ENCODE measurements around the gene ZMIZ1. TPM values are rescaled to one million over a fixed set of nuclear protein-coding genes. Genes with fewer than 3 reads are reported as not detected.

ZMIZ1 gene
- total and polyA plus RNA-seq, 7 experiments from 2014 or later = 1.8 to 57.2 (median 14.2) TPM

DNA sequence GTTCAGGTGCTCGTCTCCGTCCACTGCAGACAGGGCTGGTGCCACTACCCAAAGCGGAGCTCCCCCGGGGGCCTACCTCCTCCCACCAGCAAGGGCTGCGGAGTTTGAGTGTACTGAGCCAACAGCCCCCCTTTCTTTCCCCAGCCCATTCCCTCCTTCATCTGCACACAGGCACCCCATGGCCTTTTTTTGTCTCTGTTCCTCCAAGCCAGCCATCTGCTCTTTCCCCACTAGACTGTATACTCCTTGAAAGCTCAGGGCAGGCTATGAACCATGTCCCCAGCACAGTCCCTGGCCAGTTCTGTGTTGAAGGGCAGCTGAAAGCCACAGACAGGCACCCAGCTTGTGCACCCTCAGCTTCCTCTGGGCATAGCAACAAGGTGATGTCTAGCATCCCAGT, 99.4 kb downstream of the ZMIZ1 start:
- DNase-seq = no peak
- intact Hi-C loops (cut with micrococcal nuclease) = no loop called here
- peak overlapping the region in 1 of 9 donors; percentile 82 for H3K27ac Mint-ChIP-seq
- Histone ChIP-seq H3K27ac (ENCODE audit: low read depth, low read length) (no peak overlapping the region), H3K4me1 (ENCODE audit: control insufficient read depth in 2 of 2, insufficient read depth in 2 of 2, low read length in 2 of 2) (no peaks in the 10 kb centered on the region), H3K36me3 (ENCODE audit: control insufficient read depth in 2 of 3, insufficient read depth in 3 of 3, low read length in 3 of 3) (no peaks in the 10 kb centered on the region), H3K27me3 (ENCODE audit: control insufficient read depth in 2 of 2, insufficient read depth in 2 of 2, low read length in 2 of 2) (no peaks in the 10 kb centered on the region), H3K9me3 (ENCODE audit: control insufficient read depth in 2 of 3, low read length in 3 of 3) (no peaks in the 10 kb centered on the region), H3K4me3 (ENCODE audit: low read length) (no peak overlapping the region)
- H3K4me1 Mint-ChIP-seq = peaks cover 0 to 9% (median 0%) of the 10 kb centered on the region in 7 donors
- no peaks in the 10 kb centered on the region for H3K27me3 Mint-ChIP-seq
- CTCF ChIA-PET = no interaction called here
- H3K4me3 Mint-ChIP-seq = no peak overlapping the region
- H3K9me3 Mint-ChIP-seq = peaks cover 0 to 3% (median 0%) of the 10 kb centered on the region in 11 donors
- ATAC-seq = no peak
- H3K36me3 Mint-ChIP-seq = peaks cover 0 to 14% (median 0%) of the 10 kb centered on the region in 5 donors
- POLR2A ChIA-PET = no interaction called here

DNA sequence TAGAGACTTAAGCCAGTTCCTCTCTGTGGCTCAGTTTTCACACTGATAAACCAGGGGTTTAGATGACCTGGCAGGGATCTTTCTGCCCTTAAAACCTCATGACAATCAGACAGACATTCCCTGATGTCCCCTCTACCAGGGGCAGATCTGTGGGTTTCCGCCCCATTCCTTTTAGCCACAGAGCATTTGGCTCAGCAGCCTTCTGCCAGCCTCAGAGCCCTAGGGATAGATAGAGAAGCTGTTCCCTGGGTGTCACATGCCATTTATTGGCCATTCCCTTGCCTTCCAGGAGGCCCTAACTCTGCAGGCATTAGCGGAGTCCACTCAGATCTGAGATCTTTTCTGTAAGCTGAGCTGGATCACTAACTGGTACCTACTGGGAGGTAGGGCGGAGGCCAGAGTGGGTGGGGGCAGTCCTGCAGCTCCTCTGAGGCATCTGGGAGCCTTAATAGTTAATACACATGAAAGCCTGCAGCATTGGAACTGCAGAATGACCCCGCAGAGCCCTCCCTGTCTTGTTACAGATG, 101.5 kb downstream of the ZMIZ1 start:
- peaks cover 0 to 20% (median 0%) of the 10 kb centered on the region in 5 donors for H3K36me3 Mint-ChIP-seq
- Histone ChIP-seq H3K9me3 (ENCODE audit: control insufficient read depth in 2 of 3, low read length in 3 of 3) (no peaks in the 10 kb centered on the region), H3K36me3 (ENCODE audit: control insufficient read depth in 2 of 3, insufficient read depth in 3 of 3, low read length in 3 of 3) (no peaks in the 10 kb centered on the region), H3K4me1 (ENCODE audit: control insufficient read depth in 2 of 2, insufficient read depth in 2 of 2, low read length in 2 of 2) (no peaks in the 10 kb centered on the region), H3K27me3 (ENCODE audit: control insufficient read depth in 2 of 2, insufficient read depth in 2 of 2, low read length in 2 of 2) (no peaks in the 10 kb centered on the region), H3K27ac (ENCODE audit: low read depth, low read length) (no peak overlapping the region), H3K4me3 (ENCODE audit: low read length) (no peak overlapping the region)
- POLR2A ChIA-PET = no interaction called here
- CTCF ChIA-PET = no interaction called here
- peaks cover 0 to 3% (median 0%) of the 10 kb centered on the region in 11 donors for H3K9me3 Mint-ChIP-seq
- no peak for ATAC-seq
- H3K4me1 Mint-ChIP-seq = peaks cover 0 to 9% (median 0%) of the 10 kb centered on the region in 7 donors
- intact Hi-C loops (cut with micrococcal nuclease) = no loop called here
- no peak overlapping the region for H3K4me3 Mint-ChIP-seq
- no peaks in the 10 kb centered on the region for H3K27me3 Mint-ChIP-seq
- H3K27ac Mint-ChIP-seq = no peak overlapping the region
- no peak for DNase-seq

DNA sequence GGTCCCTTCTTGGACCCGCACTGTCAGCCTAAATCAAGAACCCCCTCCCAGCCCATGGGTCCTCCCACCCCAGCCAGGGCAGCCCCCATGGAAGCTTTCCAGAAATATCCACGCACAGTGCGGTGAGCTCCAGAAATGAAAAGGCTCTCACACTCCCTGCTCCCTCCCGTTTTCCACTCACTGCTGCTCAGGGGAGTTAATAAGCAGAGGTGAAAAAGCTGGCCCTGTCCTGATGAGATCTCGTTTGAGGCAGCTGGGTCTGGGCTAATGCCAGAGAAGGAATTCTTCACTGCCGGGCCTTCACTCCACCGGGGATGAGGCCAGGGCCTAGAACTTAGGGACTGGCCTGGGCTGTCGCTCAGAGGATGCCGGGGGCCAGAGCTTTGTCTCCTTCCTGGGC, 102.2 kb downstream of the ZMIZ1 start:
- DNase-seq = no peak
- CTCF ChIA-PET = no interaction called here

DNA sequence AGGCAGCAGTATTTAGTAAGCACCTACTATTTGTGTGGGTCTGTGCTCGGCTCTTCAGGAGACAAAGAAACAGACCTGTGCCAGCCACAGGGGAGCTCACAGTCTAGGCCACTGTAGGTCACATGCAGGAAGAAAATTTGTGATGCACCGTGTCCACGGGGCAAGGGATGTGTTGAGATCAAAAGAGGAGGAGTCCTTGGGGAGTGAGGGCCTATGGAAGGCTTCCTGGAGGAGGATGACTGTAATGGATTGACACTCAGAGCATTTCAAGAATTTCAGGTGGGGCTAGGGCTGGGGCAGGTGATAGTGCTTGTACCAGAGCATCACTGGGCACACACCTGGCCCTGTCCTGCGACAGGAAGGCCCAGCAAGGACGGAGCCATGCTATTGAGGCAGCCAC, 102.7 kb downstream of the ZMIZ1 start:
- peaks cover 0 to 3% (median 0%) of the 10 kb centered on the region in 11 donors for H3K9me3 Mint-ChIP-seq
- H3K4me1 Mint-ChIP-seq = peaks cover 0 to 7% (median 0%) of the 10 kb centered on the region in 7 donors
- Histone ChIP-seq H3K36me3 (ENCODE audit: control insufficient read depth in 2 of 3, insufficient read depth in 3 of 3, low read length in 3 of 3) (no peaks in the 10 kb centered on the region), H3K4me3 (ENCODE audit: low read length) (no peak overlapping the region), H3K9me3 (ENCODE audit: control insufficient read depth in 2 of 3, low read length in 3 of 3) (no peaks in the 10 kb centered on the region), H3K27me3 (ENCODE audit: control insufficient read depth in 2 of 2, insufficient read depth in 2 of 2, low read length in 2 of 2) (no peaks in the 10 kb centered on the region), H3K4me1 (ENCODE audit: control insufficient read depth in 2 of 2, insufficient read depth in 2 of 2, low read length in 2 of 2) (no peaks in the 10 kb centered on the region), H3K27ac (ENCODE audit: low read depth, low read length) (no peak overlapping the region)
- H3K27me3 Mint-ChIP-seq = no peaks in the 10 kb centered on the region
- no peak for DNase-seq
- no peak overlapping the region for H3K27ac Mint-ChIP-seq
- H3K4me3 Mint-ChIP-seq = no peak overlapping the region
- ChIA-PET CTCF (interaction anchor here (0.6 kb wide), 1 partner anchor 1324 kb away, joined by 3 read pairs; no protein-coding TSS in a partner anchor), POLR2A (no interaction called here)
- no peak for ATAC-seq
- H3K36me3 Mint-ChIP-seq = peaks cover 0 to 20% (median 0%) of the 10 kb centered on the region in 5 donors
- intact Hi-C loops (cut with micrococcal nuclease) = no loop called here

More for the DNA sequence above, 102.2 kb downstream of the ZMIZ1 start:
- POLR2A ChIA-PET = no interaction called here
- Histone ChIP-seq H3K9me3 (ENCODE audit: control insufficient read depth in 2 of 3, low read length in 3 of 3) (no peaks in the 10 kb centered on the region), H3K27ac (ENCODE audit: low read depth, low read length) (no peak overlapping the region), H3K4me1 (ENCODE audit: control insufficient read depth in 2 of 2, insufficient read depth in 2 of 2, low read length in 2 of 2) (no peaks in the 10 kb centered on the region), H3K4me3 (ENCODE audit: low read length) (no peak overlapping the region), H3K36me3 (ENCODE audit: control insufficient read depth in 2 of 3, insufficient read depth in 3 of 3, low read length in 3 of 3) (no peaks in the 10 kb centered on the region), H3K27me3 (ENCODE audit: control insufficient read depth in 2 of 2, insufficient read depth in 2 of 2, low read length in 2 of 2) (no peaks in the 10 kb centered on the region)
- no peak overlapping the region for H3K4me3 Mint-ChIP-seq
- peaks cover 0 to 8% (median 0%) of the 10 kb centered on the region in 7 donors for H3K4me1 Mint-ChIP-seq
- peaks cover 0 to 20% (median 0%) of the 10 kb centered on the region in 5 donors for H3K36me3 Mint-ChIP-seq
- no peak for ATAC-seq
- intact Hi-C loops (cut with micrococcal nuclease) = no loop called here
- H3K27me3 Mint-ChIP-seq = no peaks in the 10 kb centered on the region
- H3K27ac Mint-ChIP-seq = no peak overlapping the region
- H3K9me3 Mint-ChIP-seq = peaks cover 0 to 3% (median 0%) of the 10 kb centered on the region in 11 donors

- H3K27ac ChIP-seq (ENCODE audit: low read depth, low read length) = no peak overlapping the region
- ATAC-seq (no peak), DNase-seq (no peak)
- intact Hi-C loops (cut with micrococcal nuclease) = no loop called here
- peaks cover 0 to 3% (median 0%) of the 10 kb centered on the region in 11 donors for H3K9me3 Mint-ChIP-seq
- H3K4me1 Mint-ChIP-seq = peaks cover 0 to 15% (median 3%) of the 10 kb centered on the region in 7 donors
- H3K27ac Mint-ChIP-seq = no peak overlapping the region
- H3K4me1 ChIP-seq (ENCODE audit: control insufficient read depth in 2 of 2, insufficient read depth in 2 of 2, low read length in 2 of 2) = no peaks in the 10 kb centered on the region
- no peaks in the 10 kb centered on the region for H3K36me3 ChIP-seq (ENCODE audit: control insufficient read depth in 2 of 3, insufficient read depth in 3 of 3, low read length in 3 of 3)
- ChIA-PET POLR2A (no interaction called here), CTCF (no interaction called here)
- H3K4me3 Mint-ChIP-seq = no peak overlapping the region
- no peaks in the 10 kb centered on the region for H3K9me3 ChIP-seq (ENCODE audit: control insufficient read depth in 2 of 3, low read length in 3 of 3)
- H3K4me3 ChIP-seq (ENCODE audit: low read length) = no peak overlapping the region
- peaks cover 0 to 15% (median 0%) of the 10 kb centered on the region in 5 donors for H3K36me3 Mint-ChIP-seq
- H3K27me3 ChIP-seq (ENCODE audit: control insufficient read depth in 2 of 2, insufficient read depth in 2 of 2, low read length in 2 of 2) = no peaks in the 10 kb centered on the region
- no peaks in the 10 kb centered on the region for H3K27me3 Mint-ChIP-seq
These were observed 104.1 kb downstream of the ZMIZ1 start for GRCh38 chr10:79172881-79173280.

DNA sequence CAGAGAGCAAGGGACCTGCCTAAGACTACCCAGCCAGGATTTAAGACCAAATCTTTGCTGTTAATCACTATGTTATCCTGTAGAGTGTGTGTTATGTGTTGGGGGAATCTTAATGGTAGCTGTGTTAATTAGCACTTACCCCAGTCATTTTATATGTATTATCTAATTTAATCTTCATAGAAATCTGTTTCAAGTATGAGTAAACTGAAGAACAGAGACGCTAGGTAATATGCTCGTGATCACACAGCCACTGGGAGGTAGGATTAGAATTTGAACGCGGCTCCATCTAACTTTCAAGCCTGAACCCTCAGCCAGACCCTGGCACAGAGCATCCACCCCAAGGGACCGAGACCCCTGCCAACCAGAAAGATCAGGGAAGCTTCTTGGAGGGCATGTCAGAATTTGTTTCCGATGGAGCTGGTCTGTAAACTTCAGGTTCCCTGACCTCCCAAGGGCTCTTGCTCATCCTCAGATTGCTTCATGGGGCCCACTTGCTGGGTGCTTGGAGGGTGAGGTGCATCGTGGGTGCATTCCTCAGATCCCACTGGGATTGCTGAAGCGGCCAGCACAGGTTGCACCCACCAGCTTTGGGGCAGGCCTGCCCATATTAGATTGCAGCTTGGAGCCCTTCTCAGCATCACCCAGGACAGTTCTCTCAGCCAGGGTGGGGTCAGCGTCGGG, 105.0 kb downstream of the ZMIZ1 start:
- no peak overlapping the region for H3K4me3 Mint-ChIP-seq
- no peaks in the 10 kb centered on the region for H3K4me1 ChIP-seq (ENCODE audit: control insufficient read depth in 2 of 2, insufficient read depth in 2 of 2, low read length in 2 of 2)
- H3K27me3 ChIP-seq (ENCODE audit: control insufficient read depth in 2 of 2, insufficient read depth in 2 of 2, low read length in 2 of 2) = no peaks in the 10 kb centered on the region
- peaks cover 0 to 14% (median 3%) of the 10 kb centered on the region in 7 donors for H3K4me1 Mint-ChIP-seq
- no peaks in the 10 kb centered on the region for H3K36me3 ChIP-seq (ENCODE audit: control insufficient read depth in 2 of 3, insufficient read depth in 3 of 3, low read length in 3 of 3)
- H3K4me3 ChIP-seq (ENCODE audit: low read length) = no peak overlapping the region
- ATAC-seq (no peak), DNase-seq (no peak)
- H3K9me3 ChIP-seq (ENCODE audit: control insufficient read depth in 2 of 3, low read length in 3 of 3) = no peaks in the 10 kb centered on the region
- H3K27ac ChIP-seq (ENCODE audit: low read depth, low read length) = no peak overlapping the region
- no peaks in the 10 kb centered on the region for H3K27me3 Mint-ChIP-seq
- ChIA-PET POLR2A (no interaction called here), CTCF (no interaction called here)
- H3K9me3 Mint-ChIP-seq = peaks cover 0 to 3% (median 0%) of the 10 kb centered on the region in 11 donors
- H3K36me3 Mint-ChIP-seq = peaks cover 0 to 15% (median 0%) of the 10 kb centered on the region in 5 donors
- intact Hi-C loops (cut with micrococcal nuclease) = no loop called here
- H3K27ac Mint-ChIP-seq = no peak overlapping the region

DNA sequence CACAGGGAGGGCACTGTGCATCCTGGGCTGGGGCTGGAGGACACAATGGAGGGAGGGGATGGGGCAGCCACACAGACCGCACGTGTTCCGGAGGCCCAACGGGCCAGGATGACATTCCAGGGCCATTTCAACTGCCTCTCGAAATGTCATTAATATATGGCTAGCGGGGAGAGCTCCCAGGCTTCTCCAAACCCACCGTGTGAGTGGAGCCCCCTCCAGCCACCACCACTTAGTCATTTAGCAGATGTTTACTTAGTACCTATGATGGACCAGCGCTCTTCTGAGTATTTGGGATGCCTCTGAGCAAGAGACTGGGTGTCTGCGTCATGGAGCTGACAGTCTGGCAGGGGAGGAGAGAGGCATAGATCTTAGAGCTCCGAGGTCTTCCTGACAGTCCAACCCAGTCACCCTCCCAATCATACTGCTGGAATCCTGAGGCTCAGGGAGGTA, 107.3 kb downstream of the ZMIZ1 start:
- ATAC-seq (no peak), DNase-seq (no peak)
- intact Hi-C loops (cut with micrococcal nuclease) = no loop called here
- H3K27me3 Mint-ChIP-seq = no peaks in the 10 kb centered on the region
- H3K4me3 Mint-ChIP-seq = no peak overlapping the region
- no peak overlapping the region for H3K4me3 ChIP-seq (ENCODE audit: low read length)
- H3K4me1 Mint-ChIP-seq = peaks cover 0 to 17% (median 3%) of the 10 kb centered on the region in 7 donors
- no peak overlapping the region for H3K27ac ChIP-seq (ENCODE audit: low read depth, low read length)
- no peaks in the 10 kb centered on the region for H3K36me3 ChIP-seq (ENCODE audit: control insufficient read depth in 2 of 3, insufficient read depth in 3 of 3, low read length in 3 of 3)
- peaks cover 0 to 7% (median 0%) of the 10 kb centered on the region in 5 donors for H3K36me3 Mint-ChIP-seq
- CTCF ChIA-PET = no interaction called here
- H3K9me3 Mint-ChIP-seq = peaks cover 0 to 3% (median 0%) of the 10 kb centered on the region in 11 donors
- H3K9me3 ChIP-seq (ENCODE audit: control insufficient read depth in 2 of 3, low read length in 3 of 3) = no peaks in the 10 kb centered on the region
- H3K4me1 ChIP-seq (ENCODE audit: control insufficient read depth in 2 of 2, insufficient read depth in 2 of 2, low read length in 2 of 2) = no peaks in the 10 kb centered on the region
- no peaks in the 10 kb centered on the region for H3K27me3 ChIP-seq (ENCODE audit: control insufficient read depth in 2 of 2, insufficient read depth in 2 of 2, low read length in 2 of 2)
- POLR2A ChIA-PET = no interaction called here
- peak overlapping the region in 1 of 9 donors; percentile 33 for H3K27ac Mint-ChIP-seq
